HG02763 (cell line): ENCODE data around the gene CHST5.

Experiments used
- ATAC-seq: cut with Tn5 transposase; IDR thresholded peaks from one replicate; pipeline ENCODE4 v1.9.1; 2021; ENCODE audit warnings: mild to moderate bottlenecking, moderate library complexity; ENCODE audit not compliant: unreplicated experiment

The CHST5 gene

GRCh38 chr16:75479421-75479990, 56.4 kb downstream of the CHST5 start:
- ATAC-seq: no peak
